Pancreas (tissue), 10 donors: ENCODE data around the gene TMEM121. TPM values are rescaled to one million over a fixed set of nuclear protein-coding genes. Genes with fewer than 3 reads are reported as not detected.
A peak's percentile ranks its signal among the peaks of the same experiment; 100 is the strongest.

Experiments used
- ATAC-seq, 4 donors: fragments of 200-7000 bp; cut with Tn5 transposase; one replicate each; pipeline versions ENCODE4 v1.8.0 to v1.9.1; 2020; ENCODE audit warnings: mild to moderate bottlenecking in 4 of 4, moderate library complexity in 4 of 4
- DNase-seq, 6 donors: peaks; one replicate each; pipeline ENCODE4 v3.0.0-alpha.2; 2020
- FAIRE-seq: peaks from 2 replicates; lab custom pipeline; 2012; peaks lifted over from hg19 to GRCh38; lab: Jason Lieb, UNC
- H3K27ac ChIP-seq, 4 donors: fragments of 200-600 bp; sonication (generic); 1 replicate in 3 of 4; 2 replicates in 1 of 4; pipeline versions ENCODE4 v1.5.0 to v1.8.0; 2020
- H3K27me3 ChIP-seq, 4 donors: fragments of 200-600 bp; one replicate each; pipeline ENCODE4 v1.8.0; 2021
- H3K36me3 ChIP-seq, 3 donors: fragments of 200-600 bp; sonication (generic) in 1 of 3; one replicate each; pipeline versions ENCODE4 v1.5.0 to v1.8.0; 2020 to 2021
- H3K4me1 ChIP-seq, 3 donors: fragments of 200-600 bp; one replicate each; pipeline ENCODE4 v1.8.0; 2021
- H3K4me3 ChIP-seq, 4 donors: fragments of 200-600 bp; sonication (generic) in 2 of 4; one replicate each; pipeline versions ENCODE4 v1.5.0 to v1.8.0; 2020 to 2021
- H3K9me3 ChIP-seq, 4 donors: fragments of 200-600 bp; one replicate each; pipeline ENCODE4 v1.8.0; 2021
- CTCF ChIP-seq, 4 donors: fragments of 200-600 bp; sonication (generic) in 3 of 4; IDR thresholded peaks; one replicate each; pipeline versions ENCODE4 v1.5.0 to v1.8.0; 2021; ENCODE audit warnings: antibody characterized with exemption in 4 of 4
- WGBS, 2 donors: extraction: QIAGEN DNeasy Blood & Tissue Kit; methylation state at CpG; one replicate each; pipeline ENCODE4 v1.1.7; 2013; 5-methylcytosine and 5-hydroxymethylcytosine counted together
- intact Hi-C, 3 donors: fragments of 100-400 bp; cut with DNase I; formaldehyde crosslinking; loops; one replicate each; pipeline versions ENCODE4 v1.11.1 to v1.14.2; 2022
- polyA plus RNA-seq, 2 donors: library from polyadenylated mRNA; stranded (reverse); fragments of 200-250 nt; gene quantifications; one replicate each; pipeline ENCODE4 v1.2.3, GENCODE V29; 2013
- total RNA-seq, 6 donors: library from RNA; stranded (reverse); fragmentation: NEBNext Ultra II Directional in 4 of 6; extraction: Animal tissue kit (Norgen Biotek cat#: 25700) in 4 of 6; gene quantifications; one replicate each; pipeline versions ENCODE4 v1.2.1 to v1.2.4, GENCODE V29; 2021 to 2023
- donor health status: healthy with polysubstance abuse.
- donor health status: DM: no; HTN: no; CAD: no; lungs with moderate emphysema.
- donor health status: DM: no; HTN: no; CAD: no.
- donor health status: control.
- donor health status: control.
- donor health status: Bipolar disorder and iron deficiency.
- donor health status: DM: yes; HTN: yes; CAD: no.
- donor health status: DM: no; HTN: no; CAD: no.
- donor health status: DM: no; HTN: no; CAD: no.
- donor health status: DM: yes; HTN: yes; CAD: no.

Gene TMEM121
- total and polyA plus RNA-seq, 8 donors: 0.92 to 3.3 (median 1.8) TPM

DNA sequence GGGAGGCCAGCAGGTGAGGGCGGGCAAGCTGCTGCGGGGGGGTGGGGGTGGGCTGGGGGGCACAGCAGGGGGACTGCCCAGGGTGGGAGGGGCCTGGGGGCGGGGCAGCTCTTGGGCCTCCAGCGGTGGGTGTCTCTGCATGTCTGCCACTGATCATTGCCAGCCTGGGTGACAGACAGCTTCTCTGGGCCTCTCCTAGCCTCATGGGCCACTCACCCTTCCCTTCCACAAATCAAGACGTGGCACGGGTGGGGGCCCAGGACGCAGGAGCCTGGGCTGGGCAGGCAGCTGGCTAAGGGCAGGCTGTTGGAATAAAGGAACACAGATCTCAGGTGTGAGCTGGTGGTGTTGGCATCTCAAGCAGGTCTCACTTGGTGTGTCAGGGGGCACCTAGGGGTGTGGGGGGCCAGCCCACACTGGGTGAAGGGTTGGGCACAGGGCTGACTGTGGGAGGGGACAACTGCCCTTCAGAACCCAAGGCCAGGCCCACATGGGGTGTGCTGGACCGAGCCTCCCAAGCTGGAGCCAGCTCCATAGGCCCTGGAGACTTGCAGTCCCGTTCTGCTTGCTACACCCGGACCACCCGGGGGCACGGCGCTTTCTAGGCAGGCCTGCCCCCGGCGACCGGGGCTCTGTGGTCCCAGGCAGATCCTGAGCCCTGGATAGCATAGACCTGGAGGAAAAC lies 32.3 kb upstream of the TMEM121 start:
- FAIRE-seq (no peak), DNase-seq (peak in 5 of 6 donors; percentile 14 to 59 (median 43)), ATAC-seq (no peak)
- no peak overlapping the region for H3K27ac ChIP-seq
- H3K4me3 ChIP-seq: no peak overlapping the region
- no peaks in the 10 kb centered on the region for H3K27me3 ChIP-seq
- no peak for TF ChIP-seq CTCF (IDR thresholded peaks at IDR 0.05)
- intact Hi-C loops: no loop called here
- no peaks in the 10 kb centered on the region for H3K36me3 ChIP-seq
- peaks cover 0 to 4% (median 4%) of the 10 kb centered on the region in 3 donors for H3K4me1 ChIP-seq
- no peaks in the 10 kb centered on the region for H3K9me3 ChIP-seq
- WGBS, 2 donors: 85 to 89% methylated on average over 16 of the region's 16 CpGs

DNA sequence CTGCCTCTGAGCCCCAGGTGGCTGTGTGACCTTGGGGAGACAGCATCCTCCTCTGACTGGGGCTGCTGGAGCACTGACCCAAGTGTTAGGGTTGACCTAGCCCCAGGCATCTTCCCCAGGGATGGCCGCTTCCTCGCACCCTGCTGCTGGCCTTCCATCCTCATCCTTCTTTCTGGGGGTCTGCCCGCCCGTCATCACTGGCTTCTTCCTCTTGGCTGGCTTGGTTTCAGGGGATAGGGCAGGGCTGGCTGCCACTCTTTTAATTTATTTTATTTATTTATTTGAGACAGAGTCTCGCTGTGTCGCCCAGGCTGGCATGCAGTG lies 31.8 kb upstream of the TMEM121 start:
- WGBS, 2 donors: 96 to 98% methylated on average over 6 of the region's 6 CpGs
- no peaks in the 10 kb centered on the region for H3K9me3 ChIP-seq
- H3K4me3 ChIP-seq: no peak overlapping the region
- H3K27me3 ChIP-seq: no peaks in the 10 kb centered on the region
- no peaks in the 10 kb centered on the region for H3K36me3 ChIP-seq
- no peak overlapping the region for H3K27ac ChIP-seq
- TF ChIP-seq CTCF (IDR thresholded peaks at IDR 0.05): no peak
- intact Hi-C loops: no loop called here
- H3K4me1 ChIP-seq: peaks cover 0 to 4% (median 0%) of the 10 kb centered on the region in 3 donors
- DNase-seq (peak in 2 of 6 donors; percentile 37 to 46), ATAC-seq (no peak), FAIRE-seq (no peak)

- ATAC-seq: no peak
- Histone ChIP-seq H3K36me3 (no peaks in the 10 kb centered on the region), H3K4me1 (peaks cover 0 to 4% (median 0%) of the 10 kb centered on the region in 3 donors), H3K9me3 (no peaks in the 10 kb centered on the region), H3K27me3 (no peaks in the 10 kb centered on the region), H3K27ac (no peak overlapping the region), H3K4me3 (no peak overlapping the region)
- peak in 4 of 6 donors; percentile 14 to 80 (median 51) for DNase-seq
- intact Hi-C loops: no loop called here
- 68 to 69% methylated on average over 18 of the region's 18 CpGs for whole genome bisulfite sequencing, 2 donors
- no peak for FAIRE-seq
- TF ChIP-seq CTCF (IDR thresholded peaks at IDR 0.05): no peak
These were observed 31.0 kb upstream of the TMEM121 start for GRCh38 chr14:105495101-105495989.

- no peak for TF ChIP-seq CTCF (IDR thresholded peaks at IDR 0.05)
- ATAC-seq (no peak), FAIRE-seq (no peak), DNase-seq (peak in 1 of 6 donors; percentile 65)
- H3K27me3 ChIP-seq: no peaks in the 10 kb centered on the region
- H3K27ac ChIP-seq: no peak overlapping the region
- 68 to 75% methylated on average over 15 to 18 of the region's 18 CpGs for WGBS, 2 donors
- H3K4me1 ChIP-seq: peaks cover 0 to 4% (median 0%) of the 10 kb centered on the region in 3 donors
- intact Hi-C loops: no loop called here
- H3K4me3 ChIP-seq: no peak overlapping the region
- no peaks in the 10 kb centered on the region for H3K36me3 ChIP-seq
- no peaks in the 10 kb centered on the region for H3K9me3 ChIP-seq
These were observed 30.2 kb upstream of the TMEM121 start for GRCh38 chr14:105495990-105496830.
